ENCODE measurements around the gene COP1. TPM values are rescaled to one million over a fixed set of nuclear protein-coding genes. Genes with fewer than 3 reads are reported as not detected.

COP1 gene
- total RNA-seq, 1 experiment from 2014 or later, result 40.1 TPM

DNA sequence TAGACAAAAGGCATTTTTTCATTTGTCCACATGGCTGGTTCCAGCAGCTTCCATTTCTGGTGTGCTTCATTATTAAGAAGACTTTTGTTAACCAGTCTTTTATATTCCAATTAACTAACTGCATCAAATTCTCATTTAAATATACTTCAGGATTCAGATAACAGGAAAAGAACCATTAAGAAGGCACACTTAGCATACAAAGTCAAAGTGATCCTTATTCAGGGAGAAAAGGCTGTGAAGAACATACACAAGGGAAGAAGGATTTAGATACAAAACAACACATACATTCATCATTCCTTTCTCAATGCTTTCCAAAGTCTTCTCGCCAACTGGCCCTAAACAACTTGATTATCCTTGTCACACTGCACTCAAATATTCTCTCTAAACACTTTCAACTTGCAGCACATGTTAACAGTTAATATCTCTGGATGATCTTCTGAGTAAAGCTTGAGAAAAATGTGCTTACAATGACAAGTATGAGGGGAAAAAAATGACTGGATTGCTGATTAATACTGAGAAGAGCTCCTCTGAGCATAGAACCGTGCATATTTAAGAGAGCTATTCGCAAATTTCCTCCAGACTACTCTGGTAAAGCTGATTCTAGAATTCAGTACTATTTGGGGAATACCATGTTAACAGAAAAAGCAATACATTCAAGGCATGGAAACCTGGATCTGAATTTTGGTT, 238.5 kb downstream of the COP1 start:
- no peak for DNase-seq (ENCODE audit: low read depth)

DNA sequence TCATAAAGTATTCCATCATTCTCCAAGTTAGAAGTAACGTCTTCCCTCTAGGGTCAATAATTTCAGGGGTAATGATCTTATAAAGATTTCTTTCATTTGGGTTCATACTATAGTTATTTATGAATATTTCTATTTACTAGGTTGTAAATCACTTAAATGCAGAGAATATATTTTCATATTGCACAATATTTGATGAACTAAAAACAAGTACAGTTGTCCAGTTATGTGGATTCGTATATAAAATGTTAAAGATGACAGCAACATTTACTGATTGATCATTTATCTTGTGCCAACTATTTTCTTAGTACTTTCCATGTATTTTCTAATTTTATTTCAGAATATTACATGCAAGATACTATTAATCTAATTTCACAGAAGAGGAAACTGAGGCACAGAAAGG, 243.3 kb downstream of the COP1 start:
- DNase-seq (ENCODE audit: low read depth), result no peak

DNA sequence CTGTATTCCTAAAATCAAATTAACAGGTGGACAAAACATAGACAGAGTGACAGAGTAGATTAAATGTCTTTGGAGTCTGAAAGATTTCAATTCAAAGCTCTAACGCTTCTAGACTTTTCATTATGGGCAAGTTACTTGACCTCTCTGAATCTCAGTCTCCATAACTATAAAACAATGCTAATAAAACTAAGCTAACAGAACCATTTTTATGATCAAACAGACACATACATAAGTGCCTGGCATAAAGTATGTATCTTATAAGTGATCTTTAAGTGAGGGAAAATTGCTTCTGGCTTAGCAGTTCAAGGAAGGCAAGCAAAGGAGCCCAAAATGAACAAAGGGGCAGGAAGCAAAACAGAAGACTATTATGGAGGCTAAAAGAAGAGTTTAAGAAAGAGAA, 246.9 kb downstream of the COP1 start:
- DNase-seq (ENCODE audit: low read depth), result no peak

DNA sequence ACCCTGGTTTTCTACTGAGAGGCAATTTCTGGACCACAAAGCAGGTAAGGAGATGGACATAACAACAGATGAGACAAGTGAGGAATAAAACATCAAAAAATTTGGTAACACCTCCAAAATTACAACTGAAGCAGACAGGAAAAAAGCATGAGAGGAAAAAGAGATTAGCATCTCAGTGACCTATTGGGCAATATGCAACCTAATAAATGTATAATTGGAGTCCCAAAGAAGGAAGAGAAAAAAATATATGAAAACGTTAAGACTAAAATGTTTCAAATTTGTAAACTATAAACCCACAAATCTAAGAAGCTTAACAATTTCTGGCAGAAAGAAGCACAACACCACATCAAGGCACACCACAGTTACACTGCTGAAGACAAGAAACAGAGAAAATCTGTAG, 255.5 kb downstream of the COP1 start:
- no peak for DNase-seq (ENCODE audit: low read depth)

DNA sequence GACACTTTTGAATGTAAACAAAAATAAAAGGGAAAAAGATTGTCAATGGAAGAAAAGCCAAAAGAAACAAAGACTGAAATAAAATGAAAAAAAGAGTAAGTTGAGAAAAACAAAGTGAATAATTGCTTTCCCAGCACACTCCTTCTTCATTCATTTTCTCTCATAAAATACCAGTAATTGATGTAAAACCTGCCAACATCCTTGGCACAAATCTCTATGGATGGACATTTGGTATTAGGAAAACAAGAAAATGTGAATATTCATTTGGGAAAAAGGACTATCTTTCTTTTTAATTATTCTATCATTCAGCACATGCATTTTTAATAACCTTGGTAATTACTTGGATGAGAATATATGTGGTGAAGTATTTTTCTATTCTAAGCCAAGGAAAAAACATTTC, 259.3 kb downstream of the COP1 start:
- no peak for DNase-seq (ENCODE audit: low read depth)

DNA sequence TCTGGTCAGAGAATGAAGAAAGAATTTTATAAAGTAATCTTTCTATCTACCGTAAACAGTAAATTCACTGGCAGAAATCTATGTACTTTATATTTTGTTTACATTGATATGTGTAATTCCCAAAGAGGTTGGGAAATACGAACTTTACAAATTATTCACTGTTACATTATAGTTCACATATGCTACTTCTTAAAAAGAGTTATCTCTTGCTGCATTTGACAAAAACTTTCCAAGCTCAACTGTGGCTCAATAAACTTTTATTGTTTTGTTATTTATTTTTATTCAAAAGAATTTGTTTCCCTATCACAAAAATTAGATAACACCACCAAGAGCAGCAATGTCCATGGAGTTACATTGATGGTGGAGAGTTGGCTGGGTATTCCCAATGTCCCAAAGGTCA, 262.5 kb downstream of the COP1 start:
- no peak for DNase-seq (ENCODE audit: low read depth)

DNA sequence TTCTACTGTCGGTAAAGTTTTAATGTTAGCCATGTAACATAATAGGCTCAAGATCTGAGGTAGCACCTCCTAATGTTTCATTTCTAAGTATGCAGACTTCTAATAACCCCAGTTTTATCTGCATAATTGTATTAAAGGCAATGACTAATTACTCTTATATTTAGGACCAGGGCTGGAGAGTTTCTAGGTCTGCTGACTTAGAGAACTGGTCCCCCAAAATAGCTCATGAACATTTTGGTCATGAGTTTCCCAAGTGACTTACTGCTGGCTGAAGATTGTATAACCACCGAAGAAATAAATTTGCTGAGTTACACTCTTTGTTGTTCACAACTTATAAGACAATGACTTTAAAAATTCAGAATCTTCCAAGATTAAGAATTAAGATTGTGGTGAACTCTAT, 265.9 kb downstream of the COP1 start:
- DNase-seq (ENCODE audit: low read depth), result no peak

DNA sequence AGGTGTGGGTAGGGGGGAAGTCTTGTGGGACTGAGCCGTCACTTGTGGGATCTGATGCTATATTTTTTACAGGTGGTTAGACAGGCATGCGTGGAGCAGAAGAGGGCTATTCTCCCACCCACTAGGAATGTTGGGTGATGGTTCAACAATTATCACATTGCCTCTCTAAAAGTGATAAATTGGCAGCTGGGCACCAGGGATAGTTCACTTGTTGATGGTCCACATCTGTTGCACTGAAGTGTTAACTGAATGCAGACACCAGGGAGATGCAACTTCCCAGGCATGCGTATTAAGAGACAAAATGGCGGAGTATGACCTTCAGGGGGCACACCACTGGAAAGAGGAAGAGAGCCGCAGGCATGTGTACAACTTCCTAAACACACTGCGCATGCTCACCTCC, 270.4 kb downstream of the COP1 start:
- DNase-seq (ENCODE audit: low read depth), result no peak

DNA sequence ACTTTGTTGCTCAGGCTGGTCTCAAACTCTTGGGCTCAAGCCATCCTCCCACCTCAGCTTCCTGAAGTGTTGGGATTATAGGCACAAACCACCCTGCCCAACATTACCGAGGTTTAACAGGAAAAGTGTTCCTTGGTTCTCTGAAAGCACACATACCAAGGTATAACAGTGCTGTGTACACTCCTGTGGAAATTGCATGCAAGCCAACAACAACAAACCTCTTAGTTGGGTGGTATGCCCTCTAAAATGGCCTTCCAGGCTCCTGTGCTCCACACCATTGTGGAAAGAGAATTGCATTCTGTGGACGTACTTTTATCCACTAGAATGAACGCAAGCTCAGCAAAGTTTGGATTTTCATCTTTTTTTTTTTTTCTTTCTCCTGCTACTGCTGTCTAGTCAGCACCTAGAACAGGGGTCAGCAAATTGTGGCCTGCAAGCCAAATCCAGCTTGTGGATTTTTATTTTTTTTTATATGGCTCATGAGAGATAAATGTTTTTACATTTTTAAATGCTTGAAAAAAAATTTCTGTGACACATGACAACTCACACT, 271.4 kb downstream of the COP1 start:
- DNase-seq (ENCODE audit: low read depth), result no peak

DNA sequence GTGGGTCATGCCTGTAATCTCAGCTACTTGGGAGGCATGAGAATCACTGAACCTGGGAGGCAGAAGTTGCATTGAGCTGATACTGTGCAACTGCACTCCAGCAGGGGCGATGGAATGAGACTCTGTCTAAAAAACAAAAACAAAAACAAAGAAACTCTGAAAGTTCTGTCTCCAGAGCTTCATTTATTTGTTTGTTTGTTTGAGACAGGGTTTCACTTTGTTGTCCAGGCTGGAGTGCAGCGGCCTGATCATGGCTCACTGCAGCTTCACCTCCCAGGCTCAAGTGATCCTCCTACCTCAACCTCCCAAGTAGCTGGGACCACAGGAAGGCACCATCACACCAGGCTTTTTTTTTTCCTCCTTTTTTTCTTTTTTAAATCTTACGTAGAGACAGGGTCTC, 271.9 kb downstream of the COP1 start:
- DNase-seq (ENCODE audit: low read depth), result no peak

DNA sequence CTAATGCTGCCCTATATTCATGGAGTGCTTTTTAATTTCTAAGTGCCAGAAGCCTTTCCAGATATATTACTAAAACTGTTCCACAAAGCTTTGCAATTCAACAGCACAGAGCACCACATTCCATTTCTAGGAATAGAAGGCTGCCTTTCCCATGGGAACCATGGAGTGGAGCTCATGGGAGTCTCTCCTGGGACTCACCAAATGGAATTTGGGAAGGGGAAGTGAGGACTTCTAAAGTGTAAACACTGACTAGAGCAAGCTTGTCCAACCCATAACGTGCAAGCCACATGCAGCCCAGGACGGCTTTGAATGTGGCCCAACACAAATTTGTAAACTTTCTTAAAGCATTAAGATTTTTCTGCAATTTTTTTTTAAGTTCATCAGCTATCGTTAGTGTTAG, 273.3 kb downstream of the COP1 start:
- DNase-seq (ENCODE audit: low read depth), result no peak

DNA sequence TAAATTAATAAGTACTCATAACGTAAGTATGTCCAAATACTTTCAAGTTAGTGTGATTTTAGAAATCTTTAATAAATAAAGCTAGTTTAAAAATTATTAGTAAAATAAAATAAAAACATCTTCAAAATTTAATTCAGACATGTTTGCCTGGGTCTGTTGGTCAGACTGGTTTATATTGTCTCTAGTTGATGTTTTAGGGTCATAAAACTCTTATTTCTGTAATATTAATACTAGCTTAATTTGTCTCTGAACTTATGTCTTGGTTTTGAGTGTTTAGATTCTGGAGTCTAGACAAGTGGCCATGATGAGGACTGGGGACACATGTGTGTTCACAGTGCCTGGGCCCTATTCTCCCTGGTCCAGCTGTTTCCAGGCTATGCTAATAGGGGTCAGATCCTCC, 279.1 kb downstream of the COP1 start:
- no peak for DNase-seq (ENCODE audit: low read depth)

DNA sequence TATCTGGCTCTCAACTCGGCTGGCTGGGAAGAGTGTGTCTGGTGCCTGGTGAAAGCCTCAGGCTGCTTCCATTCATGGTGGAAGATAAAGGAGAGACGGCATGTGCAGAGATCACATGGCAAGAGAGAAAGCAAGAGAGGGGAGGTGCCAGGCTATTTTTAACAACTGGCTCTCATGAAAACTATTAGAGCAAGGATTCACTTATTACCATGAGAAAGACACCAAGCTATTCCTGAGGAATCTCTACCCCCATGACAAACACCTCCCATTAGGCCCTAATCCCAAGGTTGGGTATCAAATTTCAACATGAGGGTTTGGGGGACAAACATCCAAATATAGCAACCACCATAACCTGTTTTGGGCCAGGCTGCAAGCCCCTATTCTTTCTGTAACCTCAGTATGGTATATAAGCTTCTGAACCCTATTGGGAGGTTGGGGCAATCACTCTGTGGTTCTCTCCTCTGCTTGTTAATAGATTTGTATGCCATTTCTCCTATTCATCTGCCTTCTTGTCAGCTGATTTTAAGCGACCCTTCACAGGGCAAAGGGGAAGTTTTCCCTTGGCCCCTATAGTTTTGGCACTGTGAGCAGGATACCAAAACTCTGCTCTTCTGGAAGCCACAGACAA, 284.7 kb downstream of the COP1 start:
- DNase-seq (ENCODE audit: low read depth), result no peak

DNA sequence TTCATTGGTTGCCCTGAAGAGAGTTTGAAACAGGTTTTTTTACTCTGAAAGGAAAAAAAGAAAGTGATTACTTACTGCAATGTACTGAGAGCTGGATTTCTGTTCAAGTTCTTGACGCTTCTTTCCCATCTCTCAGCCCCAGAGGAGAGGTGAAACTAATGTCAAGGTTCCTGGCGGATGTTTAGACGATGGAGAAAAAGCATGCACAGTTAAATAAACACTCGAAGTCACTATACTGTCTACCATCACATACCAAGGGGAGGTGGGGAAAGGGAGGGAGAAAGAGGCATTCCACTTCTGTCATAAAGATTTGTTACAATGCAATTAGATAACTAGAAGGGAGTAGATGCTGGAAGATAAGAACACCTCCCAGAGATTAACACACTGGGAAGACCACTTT, 286.7 kb downstream of the COP1 start:
- no peak for DNase-seq (ENCODE audit: low read depth)

DNA sequence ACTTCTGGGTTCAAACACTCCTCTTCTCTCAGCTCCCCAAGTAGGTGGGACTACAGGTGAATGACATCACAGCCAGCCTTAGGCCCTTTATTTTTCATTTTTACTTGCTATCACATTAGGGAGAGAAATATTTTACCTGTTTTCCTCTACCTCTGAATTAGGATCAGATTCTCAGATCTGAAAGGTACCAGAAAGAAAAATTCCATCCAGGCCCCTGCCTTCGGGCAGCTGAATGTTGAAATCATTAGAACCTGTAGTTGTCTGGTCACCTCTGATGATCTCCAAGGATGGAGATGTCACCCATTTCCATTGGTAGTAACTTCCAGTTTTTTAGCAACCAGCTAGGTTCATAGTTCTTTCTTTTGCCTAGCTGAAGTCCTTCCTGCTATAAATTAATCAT, 288.1 kb downstream of the COP1 start:
- DNase-seq (ENCODE audit: low read depth), result no peak

DNA sequence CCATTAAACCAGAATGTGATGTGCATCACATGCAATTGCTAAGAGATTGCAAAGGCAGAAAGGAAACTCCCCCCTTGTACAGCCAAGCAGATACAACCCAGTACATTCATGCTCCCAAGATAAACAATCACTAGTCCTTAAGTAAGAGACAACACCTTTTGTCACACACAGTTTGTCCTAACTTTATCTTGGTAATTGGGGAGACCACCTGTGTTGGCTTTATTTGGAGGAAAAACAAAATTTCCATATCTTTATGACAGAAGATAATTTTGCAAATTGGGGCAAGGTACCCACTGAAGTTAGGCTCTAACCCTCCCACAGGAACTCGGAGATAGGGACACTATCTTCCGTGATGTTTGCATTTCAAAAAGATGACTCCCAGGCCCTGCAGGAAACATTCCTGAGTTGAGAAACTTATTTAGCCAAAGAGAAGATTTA, 288.7 kb downstream of the COP1 start:
- DNase-seq (ENCODE audit: low read depth), result no peak

DNA sequence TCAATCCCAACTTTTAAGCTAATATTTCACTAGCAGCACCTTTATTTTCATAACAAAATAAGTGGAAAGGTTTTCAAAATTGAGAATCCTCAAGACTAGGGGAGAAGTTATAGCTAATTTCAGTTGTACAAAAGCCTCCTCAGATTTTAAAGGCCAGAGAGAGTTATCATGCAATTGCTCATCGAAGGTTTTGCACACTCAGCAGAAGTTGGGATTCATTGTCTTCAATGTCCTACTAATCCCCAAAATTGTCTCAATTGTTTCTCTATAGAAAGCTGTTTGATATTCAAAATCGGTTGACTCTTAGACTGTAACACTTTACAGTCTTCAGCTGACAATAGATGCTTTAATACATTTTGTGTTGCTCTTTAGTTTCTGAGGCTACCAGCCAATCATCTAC, 293.0 kb downstream of the COP1 start:
- no peak for DNase-seq (ENCODE audit: low read depth)

DNA sequence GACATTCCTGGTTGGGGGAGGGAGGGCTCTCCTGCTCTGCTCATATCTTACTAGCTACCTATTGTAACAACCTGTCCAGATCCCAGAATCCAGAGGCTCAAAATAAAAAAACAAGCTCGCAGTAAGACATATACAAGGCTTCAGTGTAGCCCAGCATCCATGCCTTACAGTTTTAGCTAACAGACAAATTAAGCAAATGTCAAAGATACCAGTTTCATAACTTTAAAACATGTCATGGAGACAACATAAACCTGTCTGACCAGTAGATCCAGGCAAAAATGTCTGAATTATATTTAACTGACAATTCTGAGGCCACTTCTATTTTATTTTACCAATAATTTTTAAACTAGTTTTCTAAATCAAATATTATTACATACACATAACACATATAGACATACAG, 295.9 kb downstream of the COP1 start:
- DNase-seq (ENCODE audit: low read depth), result no peak

DNA sequence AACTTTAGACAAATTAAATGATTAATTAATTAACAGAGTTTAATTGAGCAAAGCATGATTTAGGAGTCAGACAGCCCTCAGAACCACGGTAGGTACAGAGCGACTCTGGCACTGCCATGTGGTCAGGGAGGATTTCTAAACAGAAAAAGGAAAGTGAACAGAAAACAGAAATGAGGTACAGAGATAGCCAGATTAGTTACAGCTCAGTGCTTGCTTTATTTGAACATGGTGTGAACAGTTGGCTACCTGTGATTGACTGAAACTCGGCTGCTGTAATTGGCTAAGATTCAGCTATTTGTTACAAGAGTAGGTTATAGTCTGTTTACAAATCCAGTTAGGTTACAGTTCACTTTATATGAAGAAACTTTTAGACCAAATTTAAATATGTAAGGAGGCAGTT, 300.7 kb downstream of the COP1 start:
- DNase-seq (ENCODE audit: low read depth), result no peak

DNA sequence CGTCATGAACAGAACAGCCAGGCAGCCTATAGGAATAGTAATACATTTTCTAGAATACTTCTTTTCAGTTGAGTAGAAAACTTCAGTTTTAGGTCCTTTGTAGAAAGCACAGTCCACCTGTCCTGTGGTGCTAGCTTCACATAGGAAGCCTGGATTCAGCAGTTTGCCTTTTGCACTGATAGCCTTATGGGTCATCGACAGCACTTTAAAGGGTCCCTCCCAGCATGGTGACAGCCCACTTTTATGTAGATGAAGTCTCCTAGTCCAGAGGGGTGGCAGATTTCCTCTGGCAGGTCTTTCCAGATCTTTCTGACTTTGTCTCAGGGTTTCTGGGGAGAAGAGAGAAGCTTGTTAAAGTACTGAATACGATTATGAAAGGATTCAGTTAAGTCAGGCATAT, 302.3 kb downstream of the COP1 start:
- DNase-seq (ENCODE audit: low read depth), result no peak

DNA sequence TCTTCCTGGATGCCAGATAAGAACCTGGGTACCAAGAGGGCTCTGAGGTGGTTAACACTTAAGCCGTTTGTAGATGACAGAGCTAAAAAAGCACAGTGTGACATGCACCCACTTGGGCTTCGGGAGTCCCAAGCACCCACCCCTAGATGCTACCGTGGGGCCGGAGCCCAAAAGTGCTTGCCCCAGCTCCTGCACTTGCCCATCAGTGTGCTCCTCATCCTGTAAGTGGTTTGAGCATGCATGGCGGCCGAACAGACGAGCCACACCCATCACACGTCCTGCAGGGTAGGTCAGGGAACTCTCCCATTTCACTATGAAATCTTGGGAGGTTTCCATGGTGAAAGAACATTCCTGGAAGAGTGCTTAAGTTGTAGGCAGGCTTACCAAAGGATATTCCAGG, 304.8 kb downstream of the COP1 start:
- no peak for DNase-seq (ENCODE audit: low read depth)

DNA sequence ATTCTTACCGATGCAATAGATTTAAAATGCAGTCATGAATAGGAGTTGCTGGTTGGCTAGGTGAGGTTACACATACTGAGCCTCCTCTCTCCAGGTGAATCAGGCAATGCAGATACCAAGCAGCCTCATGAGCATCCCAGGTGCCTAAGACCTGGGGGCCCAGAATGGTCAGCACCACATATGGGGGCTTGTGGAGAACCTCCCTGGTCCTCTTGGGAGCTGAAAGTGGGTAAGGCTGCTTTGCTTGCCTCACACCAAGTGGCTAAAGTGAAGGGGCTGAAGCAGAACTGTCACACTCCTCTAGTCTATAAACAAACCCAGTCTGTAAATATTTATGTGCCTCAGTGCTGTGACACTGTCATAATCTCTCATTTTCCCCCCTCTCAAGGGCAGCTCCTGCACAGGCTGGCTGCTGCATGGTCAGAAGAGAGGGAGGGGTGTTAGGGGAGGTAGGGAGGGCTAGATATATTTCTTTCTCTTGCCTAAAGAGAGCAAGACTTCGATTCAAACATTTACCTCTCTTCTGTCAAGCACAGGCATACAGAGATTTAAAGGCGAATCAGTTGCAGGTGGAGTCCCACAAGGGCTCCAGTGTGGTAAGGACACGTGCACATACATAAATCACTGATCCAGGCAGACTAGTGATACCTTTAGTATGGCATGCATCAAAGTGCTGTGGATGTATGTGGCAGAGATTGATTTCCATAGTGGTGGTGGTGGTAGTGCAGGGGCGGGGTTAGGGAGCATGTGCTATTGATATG, 305.8 kb downstream of the COP1 start:
- no peak for DNase-seq (ENCODE audit: low read depth)

DNA sequence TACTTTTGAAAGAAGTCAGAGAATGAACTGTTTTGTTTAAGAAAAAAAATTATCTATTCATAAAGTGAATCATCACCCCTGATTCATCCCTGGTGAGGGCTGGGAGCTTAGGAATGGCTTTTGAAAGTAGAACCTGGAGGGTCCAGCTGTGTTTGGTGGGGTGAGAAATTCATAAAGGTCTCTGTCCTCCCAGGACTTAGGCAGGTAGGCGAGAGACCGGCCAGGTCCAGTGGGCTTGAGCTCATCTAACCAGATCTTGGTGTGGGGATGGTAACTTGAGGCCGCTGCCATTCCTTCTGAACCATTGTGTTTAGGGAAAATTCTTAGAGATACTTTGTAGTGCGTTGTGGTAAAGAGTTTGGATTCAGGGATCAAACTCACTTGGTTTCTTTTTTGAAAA, 306.9 kb downstream of the COP1 start:
- DNase-seq (ENCODE audit: low read depth), result no peak
